Measurements from ENCODE around the gene IRAK3. TPM values are rescaled to one million over a fixed set of nuclear protein-coding genes. Genes with fewer than 3 reads are reported as not detected.

IRAK3 gene
- total and polyA plus RNA-seq, 2 donors (not counting 3 experiments of a cell fraction or from before 2014, with no cell fraction given): 2.3 to 8.5 TPM

DNA sequence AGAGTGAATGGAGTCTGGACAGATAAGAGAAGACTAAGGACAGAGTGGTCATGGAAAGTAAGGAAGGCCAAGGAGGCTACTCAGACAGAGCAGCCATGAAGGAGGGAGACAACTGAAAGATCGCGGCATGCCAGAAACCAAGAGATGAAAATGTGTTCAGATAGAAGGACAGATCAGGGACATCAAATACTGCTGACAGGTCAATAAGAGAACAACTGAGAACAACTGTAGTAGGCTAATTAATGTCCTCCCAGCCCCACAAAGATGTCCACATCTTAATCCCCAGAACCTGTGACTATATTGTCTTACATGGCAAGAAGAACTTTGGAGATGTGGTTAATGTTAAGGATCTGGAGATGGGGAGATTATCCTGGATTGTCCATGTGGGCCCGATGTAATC, 98.3 kb downstream of the IRAK3 start:
- CTCF ChIA-PET: no interaction called here
- Histone ChIP-seq H3K9ac (replicated peaks; ENCODE audit: extremely low read depth, insufficient read depth, low read length) (no peak overlapping the region), H4K20me1 (replicated peaks; ENCODE audit: control insufficient read depth, extremely low read depth, insufficient read depth, low read length) (no peaks in the 10 kb centered on the region), H3K9me3 (replicated peaks; ENCODE audit: control insufficient read depth, insufficient read depth, low read length) (no peaks in the 10 kb centered on the region), H3K36me3 (ENCODE audit: control insufficient read depth in 2 of 2, extremely low read depth in 1 of 2, insufficient read depth in 2 of 2, low read length in 2 of 2) (no peaks in the 10 kb centered on the region), H3K27ac (ENCODE audit: insufficient read depth, low read depth, low read length) (no peak overlapping the region), H3K4me1 (ENCODE audit: control insufficient read depth, extremely low read depth, insufficient read depth, low read length) (no peaks in the 10 kb centered on the region), H3K4me3 (replicated peaks in 1 of 3; ENCODE audit: insufficient read depth in 1 of 3, low read depth in 1 of 3, low read length in 3 of 3) (no peak overlapping the region), H3K27me3 (ENCODE audit: control insufficient read depth in 2 of 2, insufficient read depth in 2 of 2, low read length in 2 of 2) (peaks cover 0 to 4% of the 10 kb centered on the region in 2 experiments), H3K79me2 (ENCODE audit: control insufficient read depth, insufficient read depth, low read length) (no peaks in the 10 kb centered on the region), H3K9me1 (replicated peaks; ENCODE audit: control insufficient read depth, extremely low read depth, insufficient read depth, low read length) (no peaks in the 10 kb centered on the region), H3K4me2 (ENCODE audit: insufficient read depth, low read length) (no peak overlapping the region), H2AFZ (ENCODE audit: low read depth, low read length) (no peak overlapping the region)
- intact Hi-C loops (cut with micrococcal nuclease) (no loop called here), dilution Hi-C loops (cut with MboI; ENCODE audit: extremely low pct_ligation_motif_present, low sequenced_read_pairs) (no loop called here)
- BruUV-seq (replicated peaks): no TSS peak
- POLR2A ChIA-PET: no interaction called here
- DNase-seq (ENCODE audit: low read depth, low spot score) (no peak), FAIRE-seq (no peak)
- TF ChIP-seq FOS (IDR thresholded peaks at IDR 0.05; ENCODE audit: borderline replicate concordance, insufficient read depth, low read length) (no peak), JUN (IDR thresholded peaks at IDR 0.05; ENCODE audit: borderline replicate concordance, insufficient read depth, insufficient read length, low read depth) (no peak), POLR2A (IDR thresholded peaks at IDR 0.05; ENCODE audit: low read depth, low read length) (no peak), POLR2AphosphoS5 (IDR thresholded peaks at IDR 0.05; ENCODE audit: insufficient read depth, low read depth, low read length) (no peak), MYC (IDR thresholded peaks at IDR 0.05; ENCODE audit: low read depth, low read length) (no peak), EZH2 (IDR thresholded peaks at IDR 0.05; ENCODE audit: borderline replicate concordance, low read depth, low read length, severe bottlenecking) (no peak), GATA2 (IDR thresholded peaks at IDR 0.05; ENCODE audit: insufficient read depth, insufficient read length, low read depth, low read length) (no peak)
- TF ChIP-seq, protein P1, sequence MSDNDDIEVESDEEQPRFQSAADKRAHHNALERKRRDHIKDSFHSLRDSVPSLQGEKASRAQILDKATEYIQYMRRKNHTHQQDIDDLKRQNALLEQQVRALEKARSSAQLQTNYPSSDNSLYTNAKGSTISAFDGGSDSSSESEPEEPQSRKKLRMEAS (IDR thresholded peaks at IDR 0.05; ENCODE audit: insufficient read depth, insufficient read length): no peak
- TF ChIP-seq, protein P2, sequence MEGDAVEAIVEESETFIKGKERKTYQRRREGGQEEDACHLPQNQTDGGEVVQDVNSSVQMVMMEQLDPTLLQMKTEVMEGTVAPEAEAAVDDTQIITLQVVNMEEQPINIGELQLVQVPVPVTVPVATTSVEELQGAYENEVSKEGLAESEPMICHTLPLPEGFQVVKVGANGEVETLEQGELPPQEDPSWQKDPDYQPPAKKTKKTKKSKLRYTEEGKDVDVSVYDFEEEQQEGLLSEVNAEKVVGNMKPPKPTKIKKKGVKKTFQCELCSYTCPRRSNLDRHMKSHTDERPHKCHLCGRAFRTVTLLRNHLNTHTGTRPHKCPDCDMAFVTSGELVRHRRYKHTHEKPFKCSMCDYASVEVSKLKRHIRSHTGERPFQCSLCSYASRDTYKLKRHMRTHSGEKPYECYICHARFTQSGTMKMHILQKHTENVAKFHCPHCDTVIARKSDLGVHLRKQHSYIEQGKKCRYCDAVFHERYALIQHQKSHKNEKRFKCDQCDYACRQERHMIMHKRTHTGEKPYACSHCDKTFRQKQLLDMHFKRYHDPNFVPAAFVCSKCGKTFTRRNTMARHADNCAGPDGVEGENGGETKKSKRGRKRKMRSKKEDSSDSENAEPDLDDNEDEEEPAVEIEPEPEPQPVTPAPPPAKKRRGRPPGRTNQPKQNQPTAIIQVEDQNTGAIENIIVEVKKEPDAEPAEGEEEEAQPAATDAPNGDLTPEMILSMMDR (IDR thresholded peaks at IDR 0.05; ENCODE audit: extremely low read depth in 1 of 2, insufficient read depth in 1 of 2, low read depth in 1 of 2, low read length in 2 of 2): no peak

Measured in endothelial cell of umbilical vein (primary cell).